Endodermal cell (in vitro differentiated cells): ENCODE data around the gene PCDHGA1. TPM values are rescaled to one million over a fixed set of nuclear protein-coding genes. Genes with fewer than 3 reads are reported as not detected.
A peak's percentile ranks its signal among the peaks of the same experiment; 100 is the strongest.

ENCODE experiments used
- DNase-seq: peaks from one replicate; pipeline ENCODE4 v3.0.0-alpha.2; 2017
- H3K27ac ChIP-seq: 2 replicates; pipeline ENCODE4 v1.5.1; 2013; ENCODE audit warnings: mild to moderate bottlenecking, low read depth, low read length, moderate library complexity
- H3K27me3 ChIP-seq: 2 replicates; pipeline ENCODE4 v1.6.1; 2013; ENCODE audit warnings: mild to moderate bottlenecking, low read length, moderate library complexity; ENCODE audit not compliant: insufficient read depth, control insufficient read depth, poor library complexity, severe bottlenecking
- H3K36me3 ChIP-seq: 2 replicates; pipeline ENCODE4 v1.7.0; 2013; ENCODE audit warnings: mild to moderate bottlenecking, low read length, moderate library complexity; ENCODE audit not compliant: control insufficient read depth, insufficient read depth
- H3K4me1 ChIP-seq: one replicate; pipeline ENCODE4 v1.7.0; 2013; ENCODE audit warnings: low read length; ENCODE audit not compliant: control insufficient read depth, insufficient read depth
- H3K4me3 ChIP-seq: 2 replicates; pipeline ENCODE4 v1.5.1; 2013; ENCODE audit warnings: mild to moderate bottlenecking, low read length, moderate library complexity
- H3K9ac ChIP-seq: 2 replicates; pipeline ENCODE4 v1.6.1; 2013; ENCODE audit warnings: mild to moderate bottlenecking, low read length, moderate library complexity; ENCODE audit not compliant: poor library complexity, severe bottlenecking; ENCODE audit errors: extremely low read depth
- H3K9me3 ChIP-seq: 2 replicates; pipeline ENCODE4 v1.6.1; 2013; ENCODE audit warnings: mild to moderate bottlenecking, low read length, moderate library complexity; ENCODE audit not compliant: control insufficient read depth
- H3K27ac Mint-ChIP-seq: 2 replicates; pipeline ENCODE4 v1.8.0; 2020; ENCODE audit warnings: mixed read lengths
- H3K27me3 Mint-ChIP-seq: 2 replicates; pipeline ENCODE4 v1.8.0; 2021; ENCODE audit warnings: mild to moderate bottlenecking, mixed read lengths; ENCODE audit not compliant: insufficient read depth
- H3K36me3 Mint-ChIP-seq: 2 replicates; pipeline ENCODE4 v1.8.0; 2020; ENCODE audit warnings: low read depth, mixed read lengths
- H3K4me1 Mint-ChIP-seq: 2 replicates; pipeline ENCODE4 v1.8.0; 2020; ENCODE audit warnings: mixed read lengths
- H3K4me3 Mint-ChIP-seq: 2 replicates; pipeline ENCODE4 v1.8.0; 2020; ENCODE audit warnings: mild to moderate bottlenecking, moderate library complexity, mixed read lengths
- H3K9me3 Mint-ChIP-seq: 2 replicates; pipeline ENCODE4 v1.8.0; 2020; ENCODE audit warnings: mild to moderate bottlenecking, mixed read lengths
- WGBS, 2 experiments: methylation state at CpG; one replicate each; pipeline versions ENCODE4 v1.1.5 to v1.1.7; 2013; ENCODE audit warnings: missing lambda C conversion rate in 2 of 2, mixed read lengths in 1 of 2; ENCODE audit not compliant: insufficient coverage in 1 of 2, insufficient read length in 1 of 2; 5-methylcytosine and 5-hydroxymethylcytosine counted together
- total RNA-seq, 2 donors: library from RNA; stranded (reverse); fragmentation: NEBNext Ultra II Directional in 1 of 2; extraction: Animal tissue kit (Norgen Biotek cat#: 25700) in 1 of 2; gene quantifications; 2 replicates in 1 of 2; 3 replicates in 1 of 2; pipeline ENCODE4 v1.2.1, GENCODE V29; 2021
- TF ChIP-seq, protein P1 (sequence below): fragments of 200-600 bp; sonication (generic); conservative IDR thresholded peaks from 2 replicates; pipeline ENCODE4 v1.5.0; 2021; ENCODE audit warnings: antibody characterized with exemption, mild to moderate bottlenecking

PCDHGA1 gene
- total RNA-seq, 2 donors from 2014 or later = 0.38 to 2.2 TPM

GRCh38 chr5:141359790-141360426, 29.6 kb downstream of the PCDHGA1 start, which contains the start of gene PCDHGB2:
Gene PCDHGB2 (plus strand): TSS chr5:141359994. CDS start chr5:141360136, 142 bp downstream.
- Mint-ChIP-seq H3K4me3 (no peak within 1 kb of the TSS), H3K4me1 (no peaks in the 10 kb centered on the region), H3K9me3 (peaks cover 77% of the 10 kb centered on the region), H3K27me3 (no peaks in the 10 kb centered on the region), H3K36me3 (peaks cover 56% of the 10 kb centered on the region), H3K27ac (no peak within 1 kb of the TSS)
- Histone ChIP-seq H3K27ac (no peak within 1 kb of the TSS), H3K9ac (no peak within 1 kb of the TSS), H3K36me3 (no peaks in the 10 kb centered on the region), H3K27me3 (no peaks in the 10 kb centered on the region), H3K4me1 (no peaks in the 10 kb centered on the region), H3K9me3 (peaks cover 61% of the 10 kb centered on the region), H3K4me3 (no peak within 1 kb of the TSS)
- WGBS, 2 experiments = 88 to 90% methylated on average over 21 to 24 of the region's 24 CpGs
- TF ChIP-seq, protein P1, sequence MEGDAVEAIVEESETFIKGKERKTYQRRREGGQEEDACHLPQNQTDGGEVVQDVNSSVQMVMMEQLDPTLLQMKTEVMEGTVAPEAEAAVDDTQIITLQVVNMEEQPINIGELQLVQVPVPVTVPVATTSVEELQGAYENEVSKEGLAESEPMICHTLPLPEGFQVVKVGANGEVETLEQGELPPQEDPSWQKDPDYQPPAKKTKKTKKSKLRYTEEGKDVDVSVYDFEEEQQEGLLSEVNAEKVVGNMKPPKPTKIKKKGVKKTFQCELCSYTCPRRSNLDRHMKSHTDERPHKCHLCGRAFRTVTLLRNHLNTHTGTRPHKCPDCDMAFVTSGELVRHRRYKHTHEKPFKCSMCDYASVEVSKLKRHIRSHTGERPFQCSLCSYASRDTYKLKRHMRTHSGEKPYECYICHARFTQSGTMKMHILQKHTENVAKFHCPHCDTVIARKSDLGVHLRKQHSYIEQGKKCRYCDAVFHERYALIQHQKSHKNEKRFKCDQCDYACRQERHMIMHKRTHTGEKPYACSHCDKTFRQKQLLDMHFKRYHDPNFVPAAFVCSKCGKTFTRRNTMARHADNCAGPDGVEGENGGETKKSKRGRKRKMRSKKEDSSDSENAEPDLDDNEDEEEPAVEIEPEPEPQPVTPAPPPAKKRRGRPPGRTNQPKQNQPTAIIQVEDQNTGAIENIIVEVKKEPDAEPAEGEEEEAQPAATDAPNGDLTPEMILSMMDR = peak; percentile 72
- peak; percentile 63 for DNase-seq

DNA sequence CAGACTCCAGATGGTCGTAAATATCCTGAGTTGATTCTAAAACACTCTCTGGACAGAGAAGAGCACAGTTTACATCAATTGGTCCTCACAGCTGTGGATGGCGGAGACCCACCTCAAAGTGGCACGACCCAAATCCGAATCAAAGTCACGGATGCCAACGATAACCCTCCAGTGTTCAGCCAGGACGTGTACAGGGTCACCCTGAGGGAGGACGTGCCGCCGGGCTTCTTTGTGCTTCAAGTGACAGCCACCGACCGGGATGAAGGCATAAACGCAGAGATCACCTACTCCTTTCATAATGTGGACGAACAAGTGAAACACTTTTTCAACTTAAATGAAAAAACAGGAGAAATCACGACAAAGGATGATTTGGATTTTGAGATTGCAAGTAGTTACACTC, 30.4 kb downstream of the PCDHGA1 start:
- WGBS, 2 experiments = 89 to 95% methylated on average over 14 to 15 of the region's 15 CpGs
- H3K27ac Mint-ChIP-seq = no peak overlapping the region
- peaks cover 59% of the 10 kb centered on the region for H3K9me3 ChIP-seq

DNA sequence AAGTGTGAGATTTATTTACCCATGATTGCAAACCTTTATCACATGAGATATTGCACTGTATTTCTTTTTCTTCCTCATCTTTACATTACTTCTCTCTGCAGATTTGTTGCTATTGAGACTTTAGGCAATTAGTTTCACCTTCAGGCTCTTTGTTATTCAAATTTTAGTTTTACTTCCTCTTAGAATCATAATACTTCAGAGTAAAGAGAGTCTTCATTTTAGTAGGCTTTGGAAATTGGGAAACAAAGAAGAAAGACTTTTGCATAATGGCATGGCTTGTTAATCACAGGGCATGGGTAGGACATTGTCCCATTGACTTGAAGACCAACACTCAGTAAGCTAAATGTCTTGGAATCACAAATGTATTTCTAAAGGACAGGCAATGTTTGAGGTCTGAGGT, 32.4 kb downstream of the PCDHGA1 start:
- Histone ChIP-seq H3K4me1 (no peaks in the 10 kb centered on the region), H3K27me3 (no peaks in the 10 kb centered on the region), H3K27ac (no peak overlapping the region), H3K9ac (no peak overlapping the region), H3K9me3 (peaks cover 57% of the 10 kb centered on the region), H3K36me3 (no peaks in the 10 kb centered on the region), H3K4me3 (no peak overlapping the region)
- no peaks in the 10 kb centered on the region for H3K27me3 Mint-ChIP-seq
- H3K4me3 Mint-ChIP-seq = no peak overlapping the region
- H3K9me3 Mint-ChIP-seq = peaks cover 73% of the 10 kb centered on the region
- H3K4me1 Mint-ChIP-seq = no peaks in the 10 kb centered on the region
- TF ChIP-seq, protein P1 = no peak
- H3K36me3 Mint-ChIP-seq = peaks cover 51% of the 10 kb centered on the region
- no peak overlapping the region for H3K27ac Mint-ChIP-seq
- no peak for DNase-seq

More for the DNA sequence above, 30.4 kb downstream of the PCDHGA1 start:
- Histone ChIP-seq H3K27ac (no peak overlapping the region), H3K4me3 (no peak overlapping the region), H3K4me1 (no peaks in the 10 kb centered on the region), H3K36me3 (no peaks in the 10 kb centered on the region), H3K9ac (no peak overlapping the region), H3K27me3 (no peaks in the 10 kb centered on the region)
- Mint-ChIP-seq H3K27me3 (no peaks in the 10 kb centered on the region), H3K4me3 (no peak overlapping the region), H3K36me3 (peaks cover 58% of the 10 kb centered on the region), H3K4me1 (no peaks in the 10 kb centered on the region), H3K9me3 (peaks cover 78% of the 10 kb centered on the region)
- DNase-seq = no peak
- TF ChIP-seq, protein P1 = no peak
